ENCODE data around the gene FPGS. TPM values are rescaled to one million over a fixed set of nuclear protein-coding genes. Genes with fewer than 3 reads are reported as not detected.

The FPGS gene
- polyA plus RNA-seq, 1 of the 3 experiments (the other 2 are of a cell fraction): 82.7 TPM

DNA sequence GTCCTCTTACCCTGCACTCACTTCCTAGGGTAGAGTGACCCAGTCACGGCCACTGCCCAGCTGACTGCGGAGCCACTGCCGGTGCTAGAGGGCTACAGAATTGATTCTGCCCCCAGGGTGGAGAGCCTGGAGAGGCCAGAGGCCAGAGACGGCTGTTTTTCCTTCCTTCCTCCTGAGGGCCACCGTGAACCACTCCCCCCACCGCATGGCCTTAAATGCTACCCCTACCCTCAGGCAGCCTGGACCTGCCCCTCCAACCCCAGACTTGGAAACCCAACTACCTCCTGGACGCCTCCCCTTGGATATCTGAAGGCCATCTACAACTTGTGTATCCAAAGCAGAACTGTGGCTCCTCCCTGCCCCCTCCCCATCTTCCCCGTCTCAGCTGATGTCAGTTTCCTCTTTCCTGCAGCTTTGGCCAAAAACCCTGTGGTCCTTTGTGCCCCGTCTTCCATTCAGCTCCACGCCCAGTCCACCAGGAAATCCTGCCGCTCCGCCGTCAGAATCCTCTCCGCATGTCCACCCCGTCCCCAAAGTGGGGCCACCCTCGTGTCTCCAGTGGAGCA lies 40.5 kb upstream of the FPGS start (continued):
- TF ChIP-seq, protein P1, sequence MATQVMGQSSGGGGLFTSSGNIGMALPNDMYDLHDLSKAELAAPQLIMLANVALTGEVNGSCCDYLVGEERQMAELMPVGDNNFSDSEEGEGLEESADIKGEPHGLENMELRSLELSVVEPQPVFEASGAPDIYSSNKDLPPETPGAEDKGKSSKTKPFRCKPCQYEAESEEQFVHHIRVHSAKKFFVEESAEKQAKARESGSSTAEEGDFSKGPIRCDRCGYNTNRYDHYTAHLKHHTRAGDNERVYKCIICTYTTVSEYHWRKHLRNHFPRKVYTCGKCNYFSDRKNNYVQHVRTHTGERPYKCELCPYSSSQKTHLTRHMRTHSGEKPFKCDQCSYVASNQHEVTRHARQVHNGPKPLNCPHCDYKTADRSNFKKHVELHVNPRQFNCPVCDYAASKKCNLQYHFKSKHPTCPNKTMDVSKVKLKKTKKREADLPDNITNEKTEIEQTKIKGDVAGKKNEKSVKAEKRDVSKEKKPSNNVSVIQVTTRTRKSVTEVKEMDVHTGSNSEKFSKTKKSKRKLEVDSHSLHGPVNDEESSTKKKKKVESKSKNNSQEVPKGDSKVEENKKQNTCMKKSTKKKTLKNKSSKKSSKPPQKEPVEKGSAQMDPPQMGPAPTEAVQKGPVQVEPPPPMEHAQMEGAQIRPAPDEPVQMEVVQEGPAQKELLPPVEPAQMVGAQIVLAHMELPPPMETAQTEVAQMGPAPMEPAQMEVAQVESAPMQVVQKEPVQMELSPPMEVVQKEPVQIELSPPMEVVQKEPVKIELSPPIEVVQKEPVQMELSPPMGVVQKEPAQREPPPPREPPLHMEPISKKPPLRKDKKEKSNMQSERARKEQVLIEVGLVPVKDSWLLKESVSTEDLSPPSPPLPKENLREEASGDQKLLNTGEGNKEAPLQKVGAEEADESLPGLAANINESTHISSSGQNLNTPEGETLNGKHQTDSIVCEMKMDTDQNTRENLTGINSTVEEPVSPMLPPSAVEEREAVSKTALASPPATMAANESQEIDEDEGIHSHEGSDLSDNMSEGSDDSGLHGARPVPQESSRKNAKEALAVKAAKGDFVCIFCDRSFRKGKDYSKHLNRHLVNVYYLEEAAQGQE (IDR thresholded peaks at IDR 0.05; ENCODE audit: low read depth, low read length): no peak
- TF ChIP-seq SIN3A (IDR thresholded peaks at IDR 0.05; ENCODE audit: borderline replicate concordance, low read depth, low read length): no peak
- TF ChIP-seq NFIC (IDR thresholded peaks at IDR 0.05; ENCODE audit: borderline replicate concordance): no peak

DNA sequence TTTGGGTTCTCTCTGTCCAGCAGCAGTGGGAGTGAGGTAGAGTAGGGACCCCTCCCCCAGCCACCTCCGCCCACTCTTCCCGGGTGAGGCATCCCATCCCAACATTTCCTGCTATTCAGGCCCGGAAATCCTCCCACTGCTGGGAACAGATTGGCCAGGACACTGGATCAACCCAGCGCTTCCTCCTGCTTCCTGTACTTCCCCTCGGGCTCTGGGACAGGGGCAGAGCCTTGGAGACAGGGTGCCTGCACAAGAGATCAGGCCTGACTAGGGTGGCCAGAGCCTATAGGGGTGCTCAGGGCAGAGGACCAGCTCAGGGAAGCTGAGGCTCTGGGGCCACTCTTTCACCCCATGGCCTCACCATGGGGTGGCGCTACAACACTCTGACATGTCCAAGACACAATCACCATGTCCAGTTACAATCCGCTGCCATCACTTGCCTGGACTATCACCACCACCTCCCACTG lies 38.7 kb upstream of the FPGS start:
- POLR2A ChIA-PET: no interaction called here
- Histone ChIP-seq H3K36me3 (replicated peaks in 1 of 2; ENCODE audit: control insufficient read depth in 1 of 2, insufficient read depth in 2 of 2, low read length in 1 of 2) (no peaks in the 10 kb centered on the region), H4K20me1 (ENCODE audit: insufficient read depth) (no peaks in the 10 kb centered on the region), H3K79me2 (ENCODE audit: insufficient read depth) (no peaks in the 10 kb centered on the region), H3K4me3 (ENCODE audit: low read depth in 2 of 2, low read length in 1 of 2) (no peak overlapping the region), H3K9me2 (no peaks in the 10 kb centered on the region), H2AFZ (ENCODE audit: low read depth) (no peak overlapping the region), H3K4me1 (ENCODE audit: control insufficient read depth in 1 of 2, insufficient read depth in 2 of 2, low read depth in 1 of 2, low read length in 1 of 2) (peaks cover 0 to 18% of the 10 kb centered on the region in 2 experiments; a peak in 1 of 4 replicates), H3K27me3 (ENCODE audit: insufficient read depth) (no peaks in the 10 kb centered on the region), H3K9me3 (no peaks in the 10 kb centered on the region), H3K4me2 (no peak overlapping the region), H3K27ac (ENCODE audit: low read depth in 2 of 2, low read length in 1 of 2) (no peak overlapping the region), H3K9ac (no peak overlapping the region), H3F3A (replicated peaks; ENCODE audit: insufficient read depth) (no peaks in the 10 kb centered on the region)
- 83% methylated on average over 5 of the region's 7 CpGs for WGBS (ENCODE audit: low lambda C conversion rate)
- CTCF ChIA-PET: interaction anchor here (0.6 to 1.9 kb wide), 11 partner anchors 8 to 158 kb away, joined by 3 to 9 read pairs (median 5); partner anchors contain the start of genes SH2D3C and TOR2A
- no peak for DNase-seq
- TF ChIP-seq SMC3 (IDR thresholded peaks at IDR 0.05; ENCODE audit: low read depth, low read length): peak; percentile 27; the same call in 1 of the 2 replicates
- TF ChIP-seq FOXJ3 (CRISPR knock-in tag; IDR thresholded peaks at IDR 0.05): no peak
- peak; percentile 41; the same call in 1 of the 2 replicates for TF ChIP-seq RAD21 (IDR thresholded peaks at IDR 0.05; ENCODE audit: low read length)
- TF ChIP-seq MEF2A (IDR thresholded peaks at IDR 0.05; ENCODE audit: borderline replicate concordance, low read depth): no peak
- TF ChIP-seq, protein P2, sequence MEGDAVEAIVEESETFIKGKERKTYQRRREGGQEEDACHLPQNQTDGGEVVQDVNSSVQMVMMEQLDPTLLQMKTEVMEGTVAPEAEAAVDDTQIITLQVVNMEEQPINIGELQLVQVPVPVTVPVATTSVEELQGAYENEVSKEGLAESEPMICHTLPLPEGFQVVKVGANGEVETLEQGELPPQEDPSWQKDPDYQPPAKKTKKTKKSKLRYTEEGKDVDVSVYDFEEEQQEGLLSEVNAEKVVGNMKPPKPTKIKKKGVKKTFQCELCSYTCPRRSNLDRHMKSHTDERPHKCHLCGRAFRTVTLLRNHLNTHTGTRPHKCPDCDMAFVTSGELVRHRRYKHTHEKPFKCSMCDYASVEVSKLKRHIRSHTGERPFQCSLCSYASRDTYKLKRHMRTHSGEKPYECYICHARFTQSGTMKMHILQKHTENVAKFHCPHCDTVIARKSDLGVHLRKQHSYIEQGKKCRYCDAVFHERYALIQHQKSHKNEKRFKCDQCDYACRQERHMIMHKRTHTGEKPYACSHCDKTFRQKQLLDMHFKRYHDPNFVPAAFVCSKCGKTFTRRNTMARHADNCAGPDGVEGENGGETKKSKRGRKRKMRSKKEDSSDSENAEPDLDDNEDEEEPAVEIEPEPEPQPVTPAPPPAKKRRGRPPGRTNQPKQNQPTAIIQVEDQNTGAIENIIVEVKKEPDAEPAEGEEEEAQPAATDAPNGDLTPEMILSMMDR (IDR thresholded peaks at IDR 0.05): peak; percentile 46
- no peak for TF ChIP-seq GATA2 (CRISPR knock-in tag; IDR thresholded peaks at IDR 0.05)
- no peak for TF ChIP-seq RCOR1 (IDR thresholded peaks at IDR 0.05; ENCODE audit: low read length)
